ENCODE measurements around the gene SDS. TPM values are rescaled to one million over a fixed set of nuclear protein-coding genes. Genes with fewer than 3 reads are reported as not detected.

SDS gene, protein sequence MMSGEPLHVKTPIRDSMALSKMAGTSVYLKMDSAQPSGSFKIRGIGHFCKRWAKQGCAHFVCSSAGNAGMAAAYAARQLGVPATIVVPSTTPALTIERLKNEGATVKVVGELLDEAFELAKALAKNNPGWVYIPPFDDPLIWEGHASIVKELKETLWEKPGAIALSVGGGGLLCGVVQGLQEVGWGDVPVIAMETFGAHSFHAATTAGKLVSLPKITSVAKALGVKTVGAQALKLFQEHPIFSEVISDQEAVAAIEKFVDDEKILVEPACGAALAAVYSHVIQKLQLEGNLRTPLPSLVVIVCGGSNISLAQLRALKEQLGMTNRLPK
- not detected for total RNA-seq

- Mint-ChIP-seq H3K4me3 (no peak within 1 kb of the TSS), H3K4me1 (ENCODE audit: low read depth) (no peaks in the 10 kb centered on the region), H3K9me3 (ENCODE audit: insufficient read depth) (no peaks in the 10 kb centered on the region), H3K36me3 (ENCODE audit: low read depth) (no peaks in the 10 kb centered on the region), H3K27ac (no peak within 1 kb of the TSS), H3K27me3 (ENCODE audit: low read depth) (peaks cover 15% of the 10 kb centered on the region)
- DNase-seq (no peak), ATAC-seq (no peak)
- POLR2A ChIA-PET, result no interaction called here
- CTCF ChIA-PET, result interaction anchor here (1.2 kb wide), 1 partner anchor 22 kb away, joined by 4 read pairs; no protein-coding TSS in a partner anchor
These were observed at the start of gene SDS for GRCh38 chr12:113403435-113404415. TSS of gene SDS (minus strand) at chr12:113403887. CDS start at chr12:113399708, 4,179 bp downstream.

DNA sequence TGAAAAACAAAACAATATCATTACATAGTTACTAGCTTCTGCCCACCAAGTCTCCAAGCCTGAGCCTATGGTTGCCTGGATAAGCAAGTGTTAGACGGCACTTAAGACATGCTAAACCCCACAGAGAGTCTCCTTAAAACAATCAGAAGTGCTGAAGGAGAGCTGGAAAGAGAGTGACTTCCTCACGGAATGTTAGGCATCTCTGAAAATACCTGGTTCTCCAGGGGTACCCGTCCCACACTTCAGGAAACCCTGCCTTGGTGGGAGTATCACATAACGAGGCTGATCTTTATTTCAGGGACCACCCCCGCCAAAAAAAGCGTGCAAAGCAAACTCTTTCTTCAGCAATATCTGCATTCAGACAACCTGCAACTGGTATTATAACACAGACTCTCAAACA is 49.6 kb upstream of the SDS start:
- ChIA-PET POLR2A (no interaction called here), CTCF (no interaction called here)
- H3K4me3 Mint-ChIP-seq, result no peak overlapping the region
- H3K9me3 Mint-ChIP-seq (ENCODE audit: insufficient read depth), result no peaks in the 10 kb centered on the region
- peaks cover 6% of the 10 kb centered on the region for H3K4me1 Mint-ChIP-seq (ENCODE audit: low read depth)
- DNase-seq (no peak), ATAC-seq (no peak)
- no peak overlapping the region for H3K27ac Mint-ChIP-seq
- H3K27me3 Mint-ChIP-seq (ENCODE audit: low read depth), result peaks cover 14% of the 10 kb centered on the region
- no peaks in the 10 kb centered on the region for H3K36me3 Mint-ChIP-seq (ENCODE audit: low read depth)

GRCh38 chr12:113452458-113452857 is 48.8 kb upstream of the SDS start:
- Mint-ChIP-seq H3K4me3 (no peak overlapping the region), H3K9me3 (ENCODE audit: insufficient read depth) (no peaks in the 10 kb centered on the region), H3K36me3 (ENCODE audit: low read depth) (no peaks in the 10 kb centered on the region), H3K27ac (no peak overlapping the region), H3K27me3 (ENCODE audit: low read depth) (peaks cover 18% of the 10 kb centered on the region), H3K4me1 (ENCODE audit: low read depth) (peaks cover 6% of the 10 kb centered on the region)
- POLR2A ChIA-PET, result no interaction called here
- CTCF ChIA-PET, result no interaction called here
- ATAC-seq (no peak), DNase-seq (no peak)

DNA sequence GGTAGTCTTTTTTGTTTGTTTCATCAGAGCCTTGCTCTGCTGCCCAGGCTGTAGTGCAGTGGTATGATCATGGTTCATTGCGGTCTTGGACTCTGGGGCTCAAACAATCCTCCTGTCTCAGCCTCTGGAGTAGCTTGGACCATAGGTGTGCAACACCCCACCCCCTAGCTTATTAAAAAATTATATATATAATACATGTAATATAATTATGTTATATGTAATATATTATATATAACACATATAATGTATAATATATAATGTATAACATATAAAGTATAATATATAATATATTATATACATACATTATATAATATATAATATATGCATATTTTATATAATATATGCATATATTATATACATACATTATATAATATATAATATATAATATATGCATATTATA is 46.2 kb upstream of the SDS start:
- no peak for ATAC-seq
- DNase-seq, result no peak
- CTCF ChIA-PET, result no interaction called here
- H3K36me3 Mint-ChIP-seq (ENCODE audit: low read depth), result no peaks in the 10 kb centered on the region
- H3K4me3 Mint-ChIP-seq, result no peak overlapping the region
- no peak overlapping the region for H3K27ac Mint-ChIP-seq
- no peaks in the 10 kb centered on the region for H3K9me3 Mint-ChIP-seq (ENCODE audit: insufficient read depth)
- H3K27me3 Mint-ChIP-seq (ENCODE audit: low read depth), result peaks cover 14% of the 10 kb centered on the region
- H3K4me1 Mint-ChIP-seq (ENCODE audit: low read depth), result no peaks in the 10 kb centered on the region
- POLR2A ChIA-PET, result no interaction called here

DNA sequence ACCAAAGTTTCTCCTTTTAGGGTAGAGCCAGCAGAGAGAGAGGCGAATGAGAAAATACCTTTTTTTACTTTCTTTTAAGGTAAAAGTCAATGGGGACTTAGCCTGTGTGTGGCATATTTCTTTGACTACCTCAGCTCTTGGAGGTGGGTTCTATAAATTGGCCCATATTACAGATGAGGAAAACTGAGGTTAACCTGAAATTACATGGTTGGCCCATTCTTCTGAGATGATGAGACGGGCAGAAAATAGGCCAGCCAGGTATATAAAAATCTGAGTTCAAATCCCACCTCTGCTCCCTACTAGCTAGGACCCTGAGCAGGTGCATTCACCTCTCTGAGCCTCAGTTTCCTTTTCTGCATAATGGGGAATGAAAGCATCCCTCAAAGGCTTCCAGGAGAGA is 45.6 kb upstream of the SDS start:
- no peak for DNase-seq
- Mint-ChIP-seq H3K27me3 (ENCODE audit: low read depth) (peaks cover 12% of the 10 kb centered on the region), H3K4me3 (no peak overlapping the region), H3K36me3 (ENCODE audit: low read depth) (no peaks in the 10 kb centered on the region), H3K9me3 (ENCODE audit: insufficient read depth) (no peaks in the 10 kb centered on the region), H3K27ac (no peak overlapping the region), H3K4me1 (ENCODE audit: low read depth) (no peaks in the 10 kb centered on the region)
- ATAC-seq, result no peak
- POLR2A ChIA-PET, result no interaction called here
- CTCF ChIA-PET, result no interaction called here

GRCh38 chr12:113448873-113449272 is 45.2 kb upstream of the SDS start:
- H3K4me1 Mint-ChIP-seq (ENCODE audit: low read depth), result no peaks in the 10 kb centered on the region
- DNase-seq (no peak), ATAC-seq (no peak)
- H3K4me3 Mint-ChIP-seq, result no peak overlapping the region
- H3K27ac Mint-ChIP-seq, result no peak overlapping the region
- no peaks in the 10 kb centered on the region for H3K36me3 Mint-ChIP-seq (ENCODE audit: low read depth)
- peaks cover 12% of the 10 kb centered on the region for H3K27me3 Mint-ChIP-seq (ENCODE audit: low read depth)
- ChIA-PET CTCF (no interaction called here), POLR2A (no interaction called here)
- no peaks in the 10 kb centered on the region for H3K9me3 Mint-ChIP-seq (ENCODE audit: insufficient read depth)

DNA sequence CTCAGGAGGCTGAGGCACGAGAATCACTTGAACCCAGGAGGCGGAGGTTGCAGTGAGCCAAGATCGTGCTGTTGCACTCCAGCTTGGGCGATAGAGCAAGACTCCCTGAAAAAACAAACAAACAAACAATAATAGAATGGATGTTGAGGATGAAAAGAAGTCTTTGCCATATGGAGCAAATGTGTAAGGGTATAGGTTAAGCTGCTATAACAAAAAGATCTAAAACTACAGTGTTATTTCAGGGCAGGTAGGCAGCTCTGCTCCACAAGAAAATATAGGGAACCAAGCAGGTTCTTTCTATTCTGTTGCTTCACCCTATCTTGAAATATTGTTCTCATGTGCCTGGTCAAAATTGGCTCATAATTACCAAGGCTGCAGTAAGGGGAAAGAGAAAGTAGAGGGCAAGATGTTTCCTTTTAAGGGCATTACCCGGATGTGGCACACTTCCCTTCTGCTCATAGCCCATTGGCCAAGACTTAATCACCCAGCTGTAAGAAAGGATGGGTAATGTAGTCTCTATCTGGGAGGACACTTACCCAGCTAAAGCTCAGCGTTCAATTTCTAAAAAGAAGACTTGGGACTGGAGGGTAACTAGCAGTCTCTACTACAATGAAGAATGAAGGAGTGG is 42.0 kb upstream of the SDS start:
- ChIA-PET CTCF (interaction anchor here (1.9 kb wide), 1 partner anchor 21 kb away, joined by 7 read pairs; no protein-coding TSS in a partner anchor), POLR2A (no interaction called here)
- Mint-ChIP-seq H3K27ac (no peak overlapping the region), H3K36me3 (ENCODE audit: low read depth) (no peaks in the 10 kb centered on the region), H3K4me1 (ENCODE audit: low read depth) (no peaks in the 10 kb centered on the region), H3K4me3 (no peak overlapping the region), H3K27me3 (ENCODE audit: low read depth) (peaks cover 7% of the 10 kb centered on the region), H3K9me3 (ENCODE audit: insufficient read depth) (no peaks in the 10 kb centered on the region)
- ATAC-seq (no peak), DNase-seq (no peak)

GRCh38 chr12:113443030-113443539 is 39.4 kb upstream of the SDS start:
- DNase-seq (no peak), ATAC-seq (no peak)
- CTCF ChIA-PET, result no interaction called here
- Mint-ChIP-seq H3K27me3 (ENCODE audit: low read depth) (peaks cover 3% of the 10 kb centered on the region), H3K4me1 (ENCODE audit: low read depth) (no peaks in the 10 kb centered on the region), H3K9me3 (ENCODE audit: insufficient read depth) (no peaks in the 10 kb centered on the region), H3K4me3 (no peak overlapping the region), H3K36me3 (ENCODE audit: low read depth) (no peaks in the 10 kb centered on the region), H3K27ac (no peak overlapping the region)
- POLR2A ChIA-PET, result no interaction called here

DNA sequence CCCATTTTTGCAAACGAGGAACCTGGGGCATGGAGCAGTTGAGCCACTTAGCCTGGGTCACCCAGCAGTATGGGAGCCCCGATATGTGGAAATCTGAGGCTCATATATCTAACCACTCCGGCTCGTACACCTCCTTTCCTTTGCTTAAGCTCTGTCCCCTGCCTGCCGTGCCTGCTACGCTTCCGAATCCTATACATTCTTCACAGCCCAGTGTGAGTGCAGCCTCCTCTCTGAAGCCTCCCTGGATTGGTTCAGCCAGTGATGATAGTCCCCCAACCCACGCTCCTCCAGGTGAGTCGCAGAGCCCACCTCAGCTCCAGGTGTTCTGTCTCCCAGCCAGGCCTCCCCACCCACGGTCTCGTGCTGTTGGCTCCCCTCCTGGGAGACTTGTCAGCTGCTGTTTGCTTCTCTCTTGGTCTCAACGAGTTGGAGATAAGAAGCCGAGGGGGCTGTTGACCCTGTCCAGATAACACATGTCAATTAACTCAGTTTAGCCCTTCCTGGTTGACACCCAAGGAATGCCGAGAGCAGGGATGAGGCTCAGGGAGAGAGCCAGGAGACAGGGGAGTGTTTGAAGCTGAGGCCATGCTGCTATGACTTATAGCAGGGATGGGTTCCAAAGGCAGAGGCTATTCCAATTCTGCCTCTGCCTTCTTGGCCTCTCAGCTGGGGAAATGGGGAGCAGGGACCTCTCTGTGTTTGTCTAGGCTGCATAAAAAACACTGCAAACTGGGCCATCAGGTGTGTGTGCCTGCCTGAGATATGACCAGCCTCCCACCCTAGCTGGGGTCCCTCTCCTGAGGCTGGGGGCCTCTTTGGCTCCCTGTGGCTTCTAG is 37.5 kb upstream of the SDS start:
- DNase-seq (no peak), ATAC-seq (no peak)
- no peak overlapping the region for H3K4me3 Mint-ChIP-seq
- ChIA-PET POLR2A (no interaction called here), CTCF (no interaction called here)
- H3K9me3 Mint-ChIP-seq (ENCODE audit: insufficient read depth), result no peaks in the 10 kb centered on the region
- no peaks in the 10 kb centered on the region for H3K27me3 Mint-ChIP-seq (ENCODE audit: low read depth)
- H3K36me3 Mint-ChIP-seq (ENCODE audit: low read depth), result no peaks in the 10 kb centered on the region
- no peaks in the 10 kb centered on the region for H3K4me1 Mint-ChIP-seq (ENCODE audit: low read depth)
- no peak overlapping the region for H3K27ac Mint-ChIP-seq

DNA sequence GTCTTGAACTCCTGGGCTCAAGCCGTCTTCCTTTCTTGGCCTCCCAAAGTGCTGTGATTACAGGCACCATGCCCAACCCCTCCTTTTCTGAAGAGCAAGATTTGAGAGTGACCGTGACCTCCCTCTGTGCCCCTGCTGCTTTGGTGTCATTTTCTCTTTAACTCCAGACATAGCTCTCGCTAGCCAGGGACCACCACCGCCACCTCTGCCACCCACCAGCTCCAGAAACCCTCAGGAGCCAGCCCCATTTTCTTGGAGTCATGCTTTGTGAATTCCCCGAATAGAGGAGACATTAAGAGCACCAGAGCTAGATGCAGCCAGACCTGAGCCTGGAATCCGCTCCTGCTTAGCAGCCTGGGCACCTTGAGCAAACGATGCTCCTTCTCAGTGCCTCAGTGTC is 36.6 kb upstream of the SDS start:
- CTCF ChIA-PET, result no interaction called here
- ATAC-seq, result no peak

DNA sequence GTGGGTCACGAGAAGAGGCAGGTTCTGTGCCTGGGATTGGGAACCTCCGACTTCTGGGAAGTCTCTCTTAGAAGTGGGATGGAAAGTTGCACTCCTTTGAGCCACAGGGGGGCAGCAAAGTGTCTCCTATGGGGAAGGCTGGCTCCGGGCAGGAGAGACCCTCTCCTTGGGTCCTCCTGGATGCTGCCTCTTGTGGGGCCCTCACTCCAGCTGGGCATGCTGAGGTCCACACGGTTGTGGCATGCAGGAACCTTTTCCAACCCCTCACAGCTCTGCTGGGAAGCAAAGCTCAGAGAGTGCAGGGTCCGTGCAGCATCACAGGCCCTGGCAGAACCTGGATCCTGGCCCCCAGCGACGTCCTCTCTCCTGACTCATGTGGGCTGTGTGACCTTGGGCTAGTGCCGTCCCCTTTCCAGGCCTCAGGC is 35.9 kb upstream of the SDS start:
- Mint-ChIP-seq H3K27me3 (ENCODE audit: low read depth) (no peaks in the 10 kb centered on the region), H3K4me1 (ENCODE audit: low read depth) (no peaks in the 10 kb centered on the region), H3K36me3 (ENCODE audit: low read depth) (no peaks in the 10 kb centered on the region), H3K27ac (no peak overlapping the region), H3K9me3 (ENCODE audit: insufficient read depth) (no peaks in the 10 kb centered on the region), H3K4me3 (no peak overlapping the region)
- POLR2A ChIA-PET, result no interaction called here
- DNase-seq, result peak; percentile 31
- no peak for ATAC-seq
- CTCF ChIA-PET, result no interaction called here

More for the DNA sequence above, 36.6 kb upstream of the SDS start:
- H3K4me1 Mint-ChIP-seq (ENCODE audit: low read depth), result no peaks in the 10 kb centered on the region
- POLR2A ChIA-PET, result no interaction called here
- no peaks in the 10 kb centered on the region for H3K9me3 Mint-ChIP-seq (ENCODE audit: insufficient read depth)
- no peak for DNase-seq
- no peak overlapping the region for H3K27ac Mint-ChIP-seq
- H3K4me3 Mint-ChIP-seq, result no peak overlapping the region
- H3K36me3 Mint-ChIP-seq (ENCODE audit: low read depth), result no peaks in the 10 kb centered on the region
- H3K27me3 Mint-ChIP-seq (ENCODE audit: low read depth), result no peaks in the 10 kb centered on the region
